GM23338 (cell line): Measurements from ENCODE around the gene DYSF. TPM values are rescaled to one million over a fixed set of nuclear protein-coding genes. Genes with fewer than 3 reads are reported as not detected.

ENCODE experiments used
- ATAC-seq: fragments of 200-7000 bp; cut with Tn5 transposase; 3 replicates; pipeline ENCODE4 v1.9.1; 2020
- DNase-seq: peaks from one replicate; pipeline ENCODE4 v3.0.0-alpha.2; 2015; ENCODE audit warnings: low spot score
- H2AFZ ChIP-seq: fragments of 200-600 bp; sonication (generic); 2 replicates; pipeline ENCODE4 v1.8.0; 2016; ENCODE audit warnings: antibody characterized with exemption, mild to moderate bottlenecking, moderate library complexity
- H3F3A ChIP-seq: fragments of 200-600 bp; sonication (generic); replicated peaks from 2 replicates; pipeline ENCODE4 v1.8.0; 2017; ENCODE audit warnings: antibody characterized with exemption, mixed run types, low read depth
- H3K27ac ChIP-seq: fragments of 200-600 bp; sonication (generic); 2 replicates; pipeline ENCODE4 v1.6.1; 2016; ENCODE audit warnings: low read depth
- H3K27me3 ChIP-seq: fragments of 200-600 bp; sonication (generic); 2 replicates; pipeline ENCODE4 v1.8.0; 2016; ENCODE audit warnings: mild to moderate bottlenecking, mixed run types, moderate library complexity; ENCODE audit not compliant: insufficient read depth
- H3K36me3 ChIP-seq: fragments of 200-600 bp; sonication (generic); 2 replicates; pipeline ENCODE4 v1.8.0; 2016; ENCODE audit warnings: mild to moderate bottlenecking; ENCODE audit not compliant: insufficient read depth
- H3K4me1 ChIP-seq: fragments of 200-600 bp; sonication (generic); 2 replicates; pipeline ENCODE4 v1.8.0; 2016; ENCODE audit warnings: mild to moderate bottlenecking, moderate library complexity; ENCODE audit not compliant: insufficient read depth
- H3K4me2 ChIP-seq: fragments of 200-600 bp; sonication (generic); 2 replicates; pipeline ENCODE4 v1.7.1; 2017; ENCODE audit warnings: mixed run types
- H3K4me3 ChIP-seq: fragments of 200-600 bp; sonication (generic); 2 replicates; pipeline ENCODE4 v1.6.1; 2016; ENCODE audit warnings: mixed run types
- H3K79me2 ChIP-seq: fragments of 200-600 bp; sonication (generic); replicated peaks from 2 replicates; pipeline ENCODE4 v1.8.0; 2017; ENCODE audit warnings: mild to moderate bottlenecking; ENCODE audit not compliant: insufficient read depth
- H3K9me2 ChIP-seq: fragments of 200-600 bp; sonication (generic); 2 replicates; pipeline ENCODE4 v1.8.0; 2017; ENCODE audit not compliant: insufficient read depth
- H4K20me1 ChIP-seq: fragments of 200-600 bp; sonication (generic); replicated peaks from 2 replicates; pipeline ENCODE4 v1.8.0; 2017; ENCODE audit warnings: mild to moderate bottlenecking; ENCODE audit not compliant: insufficient read depth
- H3K27ac Mint-ChIP-seq: 2 replicates; pipeline ENCODE4 v1.8.0; 2020; ENCODE audit warnings: inconsistent platforms, mild to moderate bottlenecking, moderate library complexity, mixed read lengths
- H3K27me3 Mint-ChIP-seq: 3 replicates; pipeline ENCODE4 v1.8.0; 2022; ENCODE audit warnings: low read depth, mild to moderate bottlenecking, moderate library complexity, mixed read lengths, inconsistent platforms; ENCODE audit not compliant: insufficient read depth, poor library complexity
- H3K36me3 Mint-ChIP-seq: 3 replicates; pipeline ENCODE4 v1.8.0; 2021; ENCODE audit warnings: low read depth, mild to moderate bottlenecking, inconsistent platforms, moderate library complexity, mixed read lengths
- H3K4me1 Mint-ChIP-seq: 3 replicates; pipeline ENCODE4 v1.8.0; 2020; ENCODE audit warnings: mild to moderate bottlenecking, inconsistent platforms, mixed read lengths
- H3K4me3 Mint-ChIP-seq: 3 replicates; pipeline ENCODE4 v1.8.0; 2021; ENCODE audit warnings: moderate library complexity, mild to moderate bottlenecking, inconsistent platforms, mixed read lengths
- H3K9me3 Mint-ChIP-seq: 3 replicates; pipeline ENCODE4 v1.8.0; 2020; ENCODE audit warnings: moderate library complexity, mild to moderate bottlenecking, inconsistent platforms, mixed read lengths
- CREB1 ChIP-seq: fragments of 250-450 bp; sonication (Bioruptor Pico); IDR thresholded peaks from 2 replicates; pipeline ENCODE4 v1.5.0; 2020; ENCODE audit warnings: low read depth, mild to moderate bottlenecking, moderate library complexity
- CTCF ChIP-seq, 2 experiments: fragments of 200-600 bp in 1 of 2; sonication (generic) in 1 of 2; conservative IDR thresholded peaks; 2 replicates each; pipeline versions ENCODE4 v1.5.1 to v1.6.1; 2016 to 2017; ENCODE audit warnings: antibody characterized with exemption in 2 of 2, low read depth in 2 of 2, mild to moderate bottlenecking in 2 of 2, moderate library complexity in 1 of 2
- ETS1 ChIP-seq: IDR thresholded peaks from 2 replicates; pipeline ENCODE4 v1.6.1; 2016; ENCODE audit warnings: antibody characterized with exemption
- EZH2 ChIP-seq: fragments of 200-600 bp; sonication (generic); IDR thresholded peaks from one replicate; pipeline ENCODE4 v1.8.0; 2017; ENCODE audit warnings: antibody characterized with exemption, mild to moderate bottlenecking, low read depth; ENCODE audit not compliant: unreplicated experiment
- EZH2phosphoT487 ChIP-seq: fragments of 200-600 bp; sonication (generic); IDR thresholded peaks from one replicate; pipeline ENCODE4 v1.8.1; 2018; ENCODE audit warnings: antibody characterized with exemption; ENCODE audit not compliant: unreplicated experiment
- JUNB ChIP-seq: IDR thresholded peaks from one replicate; pipeline ENCODE4 v1.6.1; 2016; ENCODE audit warnings: antibody characterized with exemption; ENCODE audit not compliant: unreplicated experiment
- POLR2AphosphoS5 ChIP-seq: IDR thresholded peaks from 2 replicates; pipeline ENCODE4 v1.6.1; 2016; ENCODE audit warnings: antibody characterized with exemption, low read depth
- REST ChIP-seq: IDR thresholded peaks from one replicate; pipeline ENCODE4 v1.6.1; 2018; ENCODE audit warnings: antibody characterized with exemption; ENCODE audit not compliant: unreplicated experiment
- STAT1 ChIP-seq: IDR thresholded peaks from one replicate; pipeline ENCODE4 v1.6.1; 2016; ENCODE audit warnings: antibody characterized with exemption; ENCODE audit not compliant: unreplicated experiment
- ZNF114 ChIP-seq: fragments of 250-450 bp; sonication (Bioruptor Pico); IDR thresholded peaks from 2 replicates; pipeline ENCODE4 v1.5.0; 2020; ENCODE audit warnings: mild to moderate bottlenecking, moderate library complexity
- ZNF331 ChIP-seq: fragments of 250-450 bp; sonication (Bioruptor Pico); IDR thresholded peaks from 2 replicates; pipeline ENCODE4 v1.5.0; 2020; ENCODE audit warnings: low read depth, mild to moderate bottlenecking, moderate library complexity
- ZNF462 ChIP-seq: fragments of 250-450 bp; sonication (Bioruptor Pico); IDR thresholded peaks from 2 replicates; pipeline ENCODE4 v1.5.0; 2020; ENCODE audit warnings: mild to moderate bottlenecking, moderate library complexity
- polyA plus RNA-seq: library from polyadenylated mRNA; unstranded; fragments of >200 nt; fragmentation: Nextera tagmentation; extraction: Ambion mirVana; gene quantifications from 2 replicates; pipeline ENCODE4 v1.2.1, GENCODE V29; 2016
- total RNA-seq: library from RNA; depleted of rRNA; stranded (reverse); fragments of >200 nt; shearing (Covaris generic); gene quantifications from 2 replicates; pipeline ENCODE4 v1.2.3, GENCODE V29; 2014

The DYSF gene
- total and polyA plus RNA-seq, 2 experiments from 2014 or later, result 7.3 to 21.3 TPM

GRCh38 chr2:71551631-71551915, 98.2 kb downstream of the DYSF start:
- no peaks in the 10 kb centered on the region for H3K79me2 ChIP-seq
- H3K9me3 Mint-ChIP-seq, result peaks cover 2% of the 10 kb centered on the region; the same call in 1 of the 3 replicates
- H3K4me2 ChIP-seq, result no peak overlapping the region
- H3K4me1 ChIP-seq, result no peaks in the 10 kb centered on the region
- H3K27me3 Mint-ChIP-seq, result peaks cover 9% of the 10 kb centered on the region
- ATAC-seq (no peak), DNase-seq (no peak)
- H4K20me1 ChIP-seq, result no peaks in the 10 kb centered on the region
- peaks cover 18% of the 10 kb centered on the region for H3K36me3 Mint-ChIP-seq
- no peak overlapping the region for H3K27ac ChIP-seq
- no peaks in the 10 kb centered on the region for H3K9me2 ChIP-seq
- no peak overlapping the region for H3K4me3 ChIP-seq
- no peak overlapping the region for H2AFZ ChIP-seq
- no peaks in the 10 kb centered on the region for H3K36me3 ChIP-seq
- no peak overlapping the region for H3K4me3 Mint-ChIP-seq
- no peak overlapping the region for H3K27ac Mint-ChIP-seq
- H3K27me3 ChIP-seq, result no peaks in the 10 kb centered on the region
- no peaks in the 10 kb centered on the region for H3K4me1 Mint-ChIP-seq
- no peak for TF ChIP-seq JUNB
- TF ChIP-seq POLR2AphosphoS5, result no peak
- no peak for TF ChIP-seq ZNF114 (CRISPR knock-in tag)
- no peak for TF ChIP-seq ZNF462
- TF ChIP-seq EZH2phosphoT487, result no peak
- TF ChIP-seq ETS1, result no peak
- TF ChIP-seq ZNF331 (CRISPR knock-in tag), result no peak
- no peak for TF ChIP-seq EZH2
- TF ChIP-seq STAT1, result no peak
- no peak for TF ChIP-seq CREB1 (CRISPR knock-in tag)
- no peak for TF ChIP-seq CTCF (conservative IDR thresholded peaks at IDR 0.05; ENCODE audit: low read depth in 2 of 2)
- TF ChIP-seq REST, result no peak
- H3F3A ChIP-seq, result no peaks in the 10 kb centered on the region
